HK-2 (cell line): ENCODE results near the gene RBMS1.

Experiments
- DNase-seq: peaks from one replicate; pipeline ENCODE4 v3.0.0-alpha.2; 2018; ENCODE audit not compliant: unreplicated experiment

RBMS1 gene

DNA sequence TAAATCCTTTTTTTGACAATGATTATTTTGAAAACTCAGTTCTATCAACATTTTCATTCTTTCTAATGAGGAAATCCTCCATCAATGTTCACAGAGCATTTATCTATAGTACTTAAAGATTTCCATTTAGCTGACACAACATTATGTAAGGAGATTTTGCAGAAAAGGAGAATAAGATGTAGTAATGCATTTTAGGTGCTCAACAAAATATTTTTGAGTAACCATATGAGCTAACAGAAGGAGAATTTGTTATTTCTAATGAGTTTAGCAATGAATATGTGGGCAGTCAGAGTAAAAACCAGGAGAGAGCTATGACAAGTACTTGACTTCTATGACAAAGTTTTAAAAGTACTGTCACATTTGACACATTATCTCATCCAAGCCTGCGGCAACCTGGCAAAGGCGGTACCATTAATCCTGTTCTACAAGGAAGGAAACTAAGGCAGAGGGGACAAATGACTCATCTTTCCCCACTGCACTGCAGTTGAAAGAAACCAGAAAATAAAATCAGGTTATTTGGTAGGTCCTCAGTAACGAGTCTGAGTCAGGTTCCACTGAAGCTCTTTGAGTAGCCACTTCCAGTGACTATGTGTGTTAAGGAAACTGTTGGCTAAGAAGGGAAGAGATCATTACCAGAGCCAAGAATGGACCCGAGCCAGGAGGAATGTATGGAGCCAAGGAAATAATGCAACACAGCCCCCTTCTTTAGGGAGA lies 159.4 kb downstream of the RBMS1 start:
- no peak for DNase-seq

DNA sequence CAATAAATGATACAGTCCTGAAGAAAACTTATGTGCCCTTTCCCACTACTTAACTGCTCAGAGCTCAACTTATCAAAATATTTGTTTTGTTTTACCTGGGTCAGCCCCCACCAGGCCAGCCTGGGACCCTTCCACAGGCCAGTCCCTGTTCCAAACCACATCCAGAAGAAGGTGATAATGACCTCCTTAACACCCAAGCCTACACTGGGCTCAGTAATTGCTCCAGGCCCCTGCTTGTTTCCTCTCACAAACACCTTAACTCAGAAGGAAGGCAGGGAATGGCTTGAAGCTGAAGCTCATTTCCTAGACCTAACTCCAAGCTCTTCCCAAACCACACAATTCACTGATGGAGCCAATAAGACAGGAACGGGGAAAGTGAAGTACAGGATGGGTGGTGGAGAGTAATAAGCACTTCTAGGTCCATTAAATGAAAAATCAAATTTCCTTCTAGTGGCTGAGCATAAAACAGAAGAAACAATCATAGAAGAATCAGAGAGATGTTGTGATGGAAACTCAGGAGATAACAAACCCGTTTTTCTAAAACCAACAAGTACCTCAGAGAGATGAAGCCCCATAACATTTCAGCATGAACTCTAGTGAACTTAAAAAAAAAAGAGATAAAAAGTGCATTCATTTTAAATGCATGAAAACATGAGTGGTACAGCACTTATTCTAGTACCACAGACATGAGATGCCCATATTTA lies 160.1 kb downstream of the RBMS1 start:
- no peak for DNase-seq

DNA sequence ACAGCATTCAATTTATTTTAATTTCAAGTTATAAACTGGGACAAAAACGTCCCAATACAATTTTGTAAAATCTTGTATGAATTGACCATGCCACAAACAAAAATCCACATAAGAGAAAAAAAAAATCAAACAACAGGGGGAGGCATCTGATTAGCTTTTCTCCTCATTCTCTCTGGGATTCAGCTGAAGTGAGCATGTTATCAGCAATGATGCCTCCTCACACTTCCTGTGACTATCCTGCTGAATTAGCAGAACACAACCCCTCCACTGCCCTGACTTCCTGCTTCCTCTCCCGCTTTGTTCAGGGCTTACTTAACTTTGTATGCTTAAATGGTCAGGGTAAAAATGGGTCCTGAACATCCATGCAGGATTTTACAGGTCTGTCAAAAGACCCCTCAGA lies 161.3 kb downstream of the RBMS1 start:
- DNase-seq: no peak

DNA sequence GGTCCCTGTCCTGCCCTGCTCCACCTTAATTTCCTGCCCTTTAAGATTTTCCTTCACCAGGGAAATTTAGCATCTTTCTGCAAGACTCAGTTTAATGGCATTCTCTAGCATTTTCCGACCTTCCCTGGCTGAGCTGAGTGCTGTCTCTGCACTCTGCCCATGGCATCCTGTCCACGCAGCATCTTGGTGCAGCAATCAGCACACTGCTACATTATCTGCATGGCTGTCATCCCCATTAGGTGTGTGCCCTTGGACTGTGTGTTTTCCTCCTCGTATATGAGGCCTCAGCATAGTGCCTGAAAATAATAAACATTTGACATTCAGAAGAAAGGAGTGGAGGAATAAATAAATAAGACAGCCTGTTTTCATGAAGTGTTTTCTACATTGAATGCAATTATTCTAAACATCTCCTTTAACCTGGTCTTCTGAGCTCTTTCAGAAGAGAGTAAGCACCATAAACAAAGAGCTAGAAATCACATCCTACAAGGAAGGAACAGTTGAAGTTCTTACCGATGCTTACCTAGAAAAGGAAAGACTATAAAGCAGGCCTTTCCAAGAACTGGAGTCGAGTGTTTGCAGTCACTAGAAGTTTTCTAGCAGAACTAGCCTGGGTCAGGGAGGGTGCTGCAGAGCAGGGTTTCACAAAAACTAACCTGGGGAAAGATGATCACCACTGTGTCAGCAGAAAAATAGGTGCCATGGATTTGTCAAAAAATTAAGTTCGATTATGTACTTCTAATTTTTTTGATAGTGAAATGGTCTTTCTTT lies 162.2 kb downstream of the RBMS1 start:
- DNase-seq: no peak

DNA sequence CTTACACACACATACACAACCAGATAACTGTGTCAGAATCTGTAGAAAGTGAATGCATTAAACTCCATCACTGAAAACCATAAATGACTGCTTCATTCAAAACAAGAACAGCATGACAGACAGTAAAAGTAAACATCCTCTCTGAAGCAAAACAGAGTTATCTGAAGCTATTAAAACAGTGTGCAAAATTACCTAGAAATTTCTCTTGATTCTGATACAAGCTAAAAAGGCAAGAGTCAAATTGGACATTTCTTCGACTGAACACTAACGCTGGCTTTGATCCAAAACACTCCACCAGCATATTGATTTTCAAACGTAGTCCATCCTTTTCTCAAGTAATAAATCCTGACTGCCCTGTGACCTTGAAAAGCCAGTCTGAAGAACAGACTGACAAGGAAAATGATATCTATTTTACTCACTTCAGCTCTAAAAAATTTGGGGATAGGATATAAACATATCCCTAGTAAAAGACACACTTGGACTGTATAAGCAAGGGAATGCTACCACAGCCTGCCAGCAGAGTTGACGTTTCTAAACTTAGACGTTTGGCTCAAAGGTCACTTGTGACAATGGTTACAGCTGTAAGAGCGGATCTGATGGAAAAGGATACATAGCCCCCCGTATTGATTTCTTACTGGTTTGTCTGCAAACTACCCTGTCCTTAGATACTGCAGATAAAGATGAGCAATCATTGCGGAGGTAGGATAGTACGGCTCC lies 164.6 kb downstream of the RBMS1 start:
- DNase-seq: no peak

DNA sequence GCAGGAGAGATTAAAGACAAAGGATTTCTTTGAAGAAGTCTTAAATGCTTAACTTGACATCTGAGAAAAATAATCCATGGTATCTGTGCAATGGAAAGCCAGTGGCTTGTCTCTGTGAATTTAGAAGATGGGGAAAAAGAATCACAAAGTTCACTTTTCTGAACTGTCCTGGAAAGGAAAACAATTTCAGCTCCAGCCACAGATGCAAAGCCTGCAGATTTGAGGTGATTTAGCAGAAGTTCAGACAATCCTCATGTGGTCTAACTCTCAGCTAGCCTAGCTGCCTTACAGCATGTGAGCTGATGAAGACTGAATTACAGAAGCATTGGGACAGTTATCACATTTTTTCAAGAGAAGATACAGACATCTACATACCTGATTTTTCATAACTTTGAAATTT lies 166.8 kb downstream of the RBMS1 start:
- DNase-seq: no peak

DNA sequence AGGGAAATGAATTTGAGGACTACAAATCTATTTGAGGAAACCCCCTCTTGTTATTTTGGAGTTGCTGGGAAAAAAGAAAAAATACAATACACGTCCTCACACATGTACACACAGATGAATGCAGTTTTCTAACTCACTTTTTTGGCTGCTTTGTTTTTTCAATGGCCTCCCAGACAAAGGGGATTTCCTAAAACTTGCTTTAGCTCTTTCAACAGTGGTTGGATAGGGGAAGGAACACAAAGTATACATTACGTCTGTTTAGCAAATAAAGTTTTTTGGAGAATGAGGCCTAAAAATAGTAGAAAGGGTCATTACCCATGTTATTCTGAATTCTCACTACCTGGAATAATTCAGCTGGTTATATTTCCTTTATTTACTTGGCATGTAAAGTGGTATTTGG lies 168.2 kb downstream of the RBMS1 start:
- DNase-seq: no peak

DNA sequence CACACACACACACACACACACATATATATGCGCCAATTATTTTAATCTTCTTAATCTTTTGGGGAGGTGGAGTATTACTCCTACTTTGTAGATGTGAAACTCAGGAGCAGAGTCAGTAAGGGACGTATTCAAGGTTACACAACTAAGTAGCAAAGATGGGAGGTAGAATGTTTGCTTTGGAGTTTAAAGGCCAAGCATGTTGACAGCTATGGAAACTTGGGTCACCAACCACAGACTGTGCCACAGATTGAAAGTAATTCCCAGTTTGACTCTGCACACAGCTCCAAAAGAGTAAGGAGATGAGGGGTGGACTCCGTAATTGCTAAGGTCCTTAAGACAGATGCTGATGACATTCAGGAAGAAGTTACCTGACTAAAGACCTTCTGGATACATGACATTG lies 168.7 kb downstream of the RBMS1 start:
- DNase-seq: no peak

DNA sequence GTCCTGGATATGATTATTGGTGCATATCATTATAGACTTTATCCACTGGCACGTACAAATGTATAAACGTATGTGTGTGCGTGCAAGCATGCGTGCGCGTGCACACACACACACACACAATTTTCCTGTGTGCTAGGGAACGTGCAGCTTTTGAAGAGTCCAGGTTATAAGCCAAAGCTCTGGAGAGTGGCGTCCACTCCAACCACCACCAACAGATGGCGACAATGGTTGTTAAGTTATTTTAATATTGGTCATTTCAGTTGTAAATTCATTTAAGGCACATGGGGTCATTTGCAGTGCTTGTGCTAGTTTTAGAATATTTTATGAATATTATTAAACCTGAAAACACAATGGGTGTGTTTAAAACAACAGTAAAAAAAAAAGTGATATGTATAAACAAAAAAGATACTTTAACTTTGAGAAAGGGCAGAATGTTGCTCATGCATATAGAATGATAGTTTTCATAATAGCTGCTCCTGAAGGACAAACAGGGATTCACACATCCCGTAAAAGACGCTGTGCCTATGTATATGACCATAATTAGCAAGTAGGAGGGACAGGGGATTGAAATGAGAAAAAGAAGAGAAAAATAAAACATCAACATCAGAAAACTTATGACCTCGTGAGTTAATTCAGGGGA lies 169.3 kb downstream of the RBMS1 start:
- peak; percentile 47 for DNase-seq

DNA sequence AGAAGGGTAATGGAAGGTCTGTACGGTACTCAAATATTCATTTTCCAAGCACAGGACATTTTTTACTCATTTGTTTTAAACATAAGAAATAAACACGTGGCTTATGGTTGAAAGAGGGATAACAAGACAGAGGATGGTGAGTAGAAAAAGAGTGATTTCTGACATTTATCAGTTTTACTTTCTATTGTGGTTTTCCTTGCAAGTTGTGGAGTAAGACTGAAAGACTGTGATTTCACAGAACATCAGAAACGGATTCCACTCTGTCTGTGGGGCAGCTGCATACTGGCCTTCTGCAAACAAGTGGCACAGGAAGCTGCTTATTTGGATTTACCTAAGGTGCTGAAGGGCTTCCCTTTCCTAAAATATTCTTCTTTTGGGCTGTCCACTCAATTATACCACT lies 171.3 kb downstream of the RBMS1 start:
- DNase-seq: no peak

DNA sequence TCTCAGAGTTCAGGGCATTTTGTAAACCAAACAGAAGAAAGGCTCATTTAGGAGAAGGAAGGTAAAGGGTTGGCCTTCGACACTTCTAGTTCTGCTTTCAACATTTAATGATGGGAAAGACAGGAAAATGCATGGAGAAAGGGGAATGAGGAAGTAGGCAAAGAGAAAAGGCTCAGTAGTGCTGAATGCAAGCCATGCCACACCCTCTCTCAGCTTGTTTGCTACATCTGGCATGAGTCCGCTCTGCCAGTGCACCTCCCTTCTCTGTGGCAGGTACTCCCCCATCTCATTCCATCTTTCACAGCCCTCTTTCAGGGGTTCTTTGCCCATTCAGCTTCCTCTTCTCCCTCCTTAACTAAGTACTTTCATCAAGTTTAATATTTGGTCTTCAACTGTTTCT lies 172.6 kb downstream of the RBMS1 start:
- no peak for DNase-seq

DNA sequence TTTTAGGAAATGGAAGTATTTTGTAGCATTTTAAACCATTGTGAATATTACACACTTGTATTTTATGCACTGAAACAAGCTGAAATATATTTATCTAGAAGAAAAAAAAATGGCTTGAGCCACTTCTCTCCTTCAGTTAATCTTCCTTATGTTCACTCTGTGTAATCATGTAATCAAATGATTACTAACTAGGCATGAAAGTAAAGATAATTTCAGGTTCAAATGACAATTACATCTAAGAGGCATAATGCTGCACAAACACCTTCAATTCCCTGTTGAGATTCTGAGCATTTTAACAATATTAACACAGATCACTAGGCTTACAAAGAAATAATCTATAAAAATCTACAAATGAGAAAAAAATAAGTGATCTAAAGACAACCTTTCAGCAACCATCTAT lies 173.9 kb downstream of the RBMS1 start:
- no peak for DNase-seq

DNA sequence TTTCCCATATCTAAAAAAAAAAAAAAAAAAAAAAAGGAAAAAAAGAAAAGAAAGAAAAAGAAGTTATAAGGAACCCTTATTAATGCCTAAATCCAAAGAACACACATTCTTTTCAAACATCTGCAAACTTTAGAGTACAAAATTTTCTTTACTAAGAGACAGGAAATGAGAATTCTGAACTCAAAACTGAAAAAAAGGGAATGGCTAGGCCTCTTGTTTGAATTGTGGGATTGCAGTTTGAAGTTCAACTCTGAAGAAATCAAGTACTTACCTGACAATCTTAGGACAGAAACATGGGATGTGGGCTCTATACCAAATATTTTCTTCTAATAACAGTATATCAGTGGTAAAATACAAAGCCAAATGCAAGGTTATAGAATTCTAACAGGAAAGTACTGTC lies 175.4 kb downstream of the RBMS1 start:
- DNase-seq: no peak

DNA sequence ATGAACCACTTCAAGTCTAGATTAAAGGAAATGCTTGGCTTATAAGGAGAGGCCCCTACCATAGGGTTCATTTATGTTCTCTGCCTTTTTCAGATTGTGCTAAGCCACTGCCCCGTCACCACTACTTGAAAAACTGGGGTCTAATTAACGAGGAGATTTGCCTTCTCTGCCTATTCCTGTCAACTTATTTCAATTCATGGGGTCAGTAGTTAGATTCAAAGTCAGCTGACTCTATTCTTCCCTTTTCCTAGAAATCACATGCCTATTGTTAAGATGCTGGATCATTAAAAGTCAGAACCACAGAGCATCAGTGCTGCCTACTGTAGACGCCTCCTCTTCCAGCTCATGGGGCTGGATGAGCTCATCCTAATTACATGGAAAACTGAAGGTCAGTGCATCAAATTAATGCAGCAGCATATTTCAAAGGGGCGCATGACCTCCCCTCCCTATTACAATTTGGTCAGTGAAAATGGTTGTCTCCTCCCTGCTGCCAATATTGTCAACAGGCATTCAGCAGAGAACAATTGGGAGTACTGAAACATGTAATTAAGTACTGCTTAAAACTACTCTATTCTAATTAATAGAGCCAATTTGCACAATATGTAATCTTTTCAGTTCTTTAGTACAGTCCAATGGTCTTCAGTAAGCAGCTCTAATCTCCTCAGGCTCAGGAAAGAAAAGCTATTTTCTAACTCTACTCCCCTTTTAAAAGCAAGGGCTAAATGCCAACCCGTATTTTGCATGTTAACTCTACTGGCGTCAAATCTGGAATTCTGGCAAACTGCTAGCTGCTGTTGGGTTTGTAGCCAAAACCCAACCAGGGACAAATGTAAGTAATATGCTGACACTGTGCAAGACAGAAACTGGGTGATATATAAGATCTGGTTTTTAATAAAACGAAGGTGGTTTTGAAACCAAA lies 176.2 kb downstream of the RBMS1 start:
- DNase-seq: no peak

DNA sequence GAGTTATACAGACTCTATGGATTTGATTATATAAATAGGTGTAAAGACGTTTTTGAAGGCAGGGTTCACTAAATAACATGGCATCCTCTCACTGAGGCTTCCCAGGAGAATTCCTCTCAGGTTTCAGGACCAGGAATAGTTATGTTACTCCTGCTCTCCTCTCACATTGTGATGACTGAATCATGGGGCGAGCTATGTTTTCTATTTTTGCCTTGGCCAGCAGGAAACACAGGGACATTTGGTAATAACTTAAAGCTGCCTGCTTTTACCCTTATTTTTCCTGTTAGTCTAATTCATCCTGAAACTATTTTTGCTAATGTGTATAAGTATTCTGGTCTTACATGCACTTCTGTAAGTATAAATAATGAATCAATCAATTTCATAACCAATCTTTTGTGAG lies 178.3 kb downstream of the RBMS1 start:
- no peak for DNase-seq

DNA sequence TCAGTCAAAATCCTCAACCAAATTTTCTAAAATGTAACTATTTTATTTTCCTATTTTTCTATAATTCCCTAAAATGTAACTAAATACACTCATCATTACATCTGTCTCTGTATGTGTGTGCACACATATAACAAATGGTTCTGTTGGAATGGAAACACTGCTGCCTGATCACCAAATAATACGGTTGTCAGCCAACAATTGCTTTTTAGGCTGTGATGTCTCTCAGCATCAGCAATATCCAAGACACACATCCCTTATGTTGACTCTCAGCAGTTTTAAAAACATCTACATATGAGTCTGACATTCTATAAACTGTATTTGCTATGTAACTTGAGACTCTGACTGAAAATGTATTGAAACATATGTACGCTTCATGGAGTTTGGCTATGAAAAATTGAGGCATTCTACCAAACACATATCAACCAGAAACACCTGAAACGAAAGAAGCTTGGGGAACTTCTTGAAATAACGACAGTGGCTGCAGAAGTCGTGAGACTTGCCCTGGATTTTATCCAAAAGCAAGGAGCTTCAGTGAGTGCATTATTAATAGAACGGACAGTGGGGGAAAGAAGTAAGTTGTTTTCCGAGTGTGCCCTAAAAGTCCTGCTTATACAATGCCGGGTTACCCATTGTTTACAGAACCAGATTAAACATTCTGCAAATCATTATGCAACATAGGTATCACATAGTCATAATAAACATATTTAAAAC lies 183.3 kb downstream of the RBMS1 start:
- DNase-seq: no peak

DNA sequence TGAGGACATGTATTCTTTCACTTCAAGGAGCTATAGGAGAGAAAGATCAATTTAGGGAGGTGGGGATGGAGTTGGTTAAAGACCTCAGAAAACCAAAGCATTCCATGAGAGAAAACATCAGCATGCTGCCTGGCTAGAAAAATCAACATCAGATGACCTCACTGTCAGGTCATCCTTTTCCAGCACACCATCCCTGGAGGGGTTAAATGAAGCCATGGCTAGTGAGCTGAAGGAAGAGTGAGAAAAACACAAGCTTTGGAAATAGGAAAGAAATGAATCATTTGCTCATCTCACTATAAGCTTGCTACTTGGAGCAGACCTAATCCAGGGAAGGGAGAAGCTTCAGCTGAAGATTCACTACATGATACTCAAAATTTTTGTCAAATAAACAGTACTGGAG lies 184.0 kb downstream of the RBMS1 start:
- DNase-seq: no peak

DNA sequence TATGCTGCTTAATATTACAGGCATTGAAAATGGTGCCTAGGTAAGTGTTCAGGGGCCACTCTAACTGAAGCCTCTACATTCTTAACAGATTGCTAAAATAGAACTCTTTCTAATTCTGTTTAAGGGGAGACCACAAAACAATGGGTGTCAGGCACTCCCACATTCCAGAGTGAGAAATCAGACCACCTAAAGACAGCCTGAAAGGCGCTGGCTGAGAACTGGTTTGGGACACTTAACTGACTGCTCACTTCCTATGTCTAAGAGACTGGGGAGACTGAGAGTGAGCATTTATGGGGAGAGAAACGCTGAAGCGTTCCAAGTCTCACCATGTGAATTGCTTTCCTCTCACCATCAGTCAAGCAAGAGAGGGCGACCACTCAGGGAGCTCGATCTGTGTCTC lies 184.7 kb downstream of the RBMS1 start:
- DNase-seq: peak; percentile 45

DNA sequence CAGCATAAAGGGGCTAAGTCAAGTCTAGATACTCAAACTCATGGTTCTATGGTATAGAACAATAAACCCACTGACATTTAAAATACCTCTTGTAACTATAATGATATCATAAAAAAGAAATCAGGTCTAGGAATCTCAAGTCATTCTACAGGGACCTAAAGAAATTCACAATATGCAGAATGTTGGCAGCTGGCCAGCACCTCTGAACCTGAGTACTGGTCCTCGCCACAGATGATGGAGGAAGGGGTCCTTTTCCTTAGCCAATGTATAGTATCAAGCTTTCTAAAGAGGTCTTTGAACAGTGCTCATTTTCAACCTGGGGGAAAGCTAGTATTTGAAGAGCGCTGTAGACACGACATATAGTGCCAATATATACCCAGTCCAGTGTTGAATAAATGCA lies 185.1 kb downstream of the RBMS1 start:
- no peak for DNase-seq

DNA sequence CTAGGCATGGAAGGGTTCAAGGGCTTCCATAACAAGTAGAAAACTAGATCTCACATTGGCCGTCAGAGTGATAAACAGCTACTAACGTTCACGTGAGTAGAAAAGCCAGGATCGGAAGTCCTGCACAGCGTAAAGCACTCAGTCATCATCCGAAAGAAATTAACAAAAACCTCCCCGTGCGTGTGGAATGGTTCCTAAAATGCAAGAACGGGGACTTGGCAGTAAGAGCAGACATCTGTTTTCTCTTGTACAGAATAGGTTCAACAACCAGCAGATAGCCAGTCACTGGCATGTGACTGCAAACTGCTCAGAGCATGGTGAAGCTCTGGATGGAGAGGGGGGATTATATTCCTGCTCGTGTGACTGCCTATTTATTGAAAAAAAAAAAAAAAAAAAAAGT lies 186.6 kb downstream of the RBMS1 start:
- DNase-seq: no peak
